Mesendoderm (in vitro differentiated cells): ENCODE data around the gene AIF1.
"Not testable (repeated sequence)": the region's sequence is repeated elsewhere in the genome, so short reads cannot be mapped to it uniquely, and the experiment has no call there.

ENCODE experiments used
- DNase-seq: peaks from one replicate; pipeline ENCODE4 v3.0.0; 2013
- H2AK5ac ChIP-seq: 2 replicates; pipeline ENCODE4 v1.6.1; 2013; ENCODE audit warnings: low read length, inconsistent platforms
- H2BK120ac ChIP-seq: 2 replicates; pipeline ENCODE4 v1.6.1; 2013; ENCODE audit warnings: low read depth, mild to moderate bottlenecking, low read length, moderate library complexity, mixed read lengths
- H2BK15ac ChIP-seq: replicated peaks from 2 replicates; pipeline ENCODE4 v1.6.1; 2013; ENCODE audit warnings: low read depth, mild to moderate bottlenecking, moderate library complexity
- H2BK5ac ChIP-seq: 2 replicates; pipeline ENCODE4 v1.6.1; 2013; ENCODE audit warnings: low read length, inconsistent platforms
- H3K18ac ChIP-seq: 2 replicates; pipeline ENCODE4 v1.6.1; 2013; ENCODE audit warnings: mild to moderate bottlenecking, low read length, mixed read lengths
- H3K23ac ChIP-seq: one replicate; pipeline ENCODE4 v1.6.1; 2013; ENCODE audit warnings: low read length
- H3K27ac ChIP-seq: 2 replicates; pipeline ENCODE4 v1.5.1; 2013; ENCODE audit warnings: low read depth, mild to moderate bottlenecking, inconsistent platforms, low read length, moderate library complexity
- H3K27me3 ChIP-seq: 2 replicates; pipeline ENCODE4 v1.6.1; 2013; ENCODE audit warnings: low read length, control low read depth, mild to moderate bottlenecking, inconsistent platforms; ENCODE audit not compliant: insufficient read depth, poor library complexity
- H3K36me3 ChIP-seq: 2 replicates; pipeline ENCODE4 v1.6.1; 2013; ENCODE audit warnings: low read length, inconsistent platforms; ENCODE audit not compliant: control insufficient read depth, insufficient read depth
- H3K4ac ChIP-seq: one replicate; pipeline ENCODE4 v1.6.1; 2013; ENCODE audit warnings: low read depth, mild to moderate bottlenecking, low read length, moderate library complexity
- H3K4me1 ChIP-seq: 2 replicates; pipeline ENCODE4 v1.6.1; 2013; ENCODE audit warnings: low read depth, low read length, inconsistent platforms; ENCODE audit not compliant: control insufficient read depth
- H3K4me2 ChIP-seq: 2 replicates; pipeline ENCODE4 v1.6.1; 2013; ENCODE audit warnings: low read length
- H3K4me3 ChIP-seq: 2 replicates; pipeline ENCODE4 v1.5.1; 2013; ENCODE audit warnings: mild to moderate bottlenecking, low read length
- H3K56ac ChIP-seq: one replicate; pipeline ENCODE4 v1.6.1; 2013; ENCODE audit warnings: low read length
- H3K79me1 ChIP-seq: 2 replicates; pipeline ENCODE4 v1.6.1; 2013; ENCODE audit warnings: low read length, inconsistent platforms
- H3K79me2 ChIP-seq: 2 replicates; pipeline ENCODE4 v1.6.1; 2013; ENCODE audit warnings: mild to moderate bottlenecking, low read length; ENCODE audit not compliant: control insufficient read depth, insufficient read depth
- H3K9ac ChIP-seq: 2 replicates; pipeline ENCODE4 v1.6.1; 2013; ENCODE audit warnings: low read length, inconsistent platforms
- H4K5ac ChIP-seq: one replicate; pipeline ENCODE4 v1.6.1; 2013; ENCODE audit warnings: low read length
- H4K8ac ChIP-seq: one replicate; pipeline ENCODE4 v1.6.1; 2013; ENCODE audit warnings: low read depth, mild to moderate bottlenecking, control low read depth, low read length, moderate library complexity
- WGBS: extraction: QIAGEN DNeasy Blood & Tissue Kit; methylation state at CpG from one replicate; pipeline ENCODE4 v1.1.7; 2013; ENCODE audit warnings: low lambda C conversion rate, missing lambda C conversion rate; ENCODE audit not compliant: insufficient coverage; ENCODE audit errors: extremely low coverage; 5-methylcytosine and 5-hydroxymethylcytosine counted together

The AIF1 gene

GRCh38 chr6:31586599-31587281 is 28.3 kb upstream of the AIF1 start:
- Histone ChIP-seq H3K4me1 (peaks cover 2% of the 10 kb centered on the region), H3K56ac (no peak overlapping the region), H4K8ac (no peak overlapping the region), H3K79me2 (no peaks in the 10 kb centered on the region), H3K18ac (no peak overlapping the region), H3K9ac (no peak overlapping the region), H3K4me2 (no peak overlapping the region), H2BK5ac (no peak overlapping the region), H2AK5ac (no peak overlapping the region), H2BK15ac (no peak overlapping the region), H3K4ac (no peak overlapping the region), H3K79me1 (no peaks in the 10 kb centered on the region), H3K27ac (no peak overlapping the region), H2BK120ac (no peak overlapping the region), H4K5ac (no peak overlapping the region), H3K4me3 (no peak overlapping the region), H3K27me3 (no peaks in the 10 kb centered on the region), H3K23ac (no peak overlapping the region), H3K36me3 (no peaks in the 10 kb centered on the region)
- no CpG with 5 or more reads among the region's 9 CpGs for WGBS
- DNase-seq: no peak

GRCh38 chr6:31587791-31588777 is 26.9 kb upstream of the AIF1 start:
- H4K8ac ChIP-seq: no peak overlapping the region
- H3K4me2 ChIP-seq: no peak overlapping the region
- no peak overlapping the region for H3K4ac ChIP-seq
- no peaks in the 10 kb centered on the region for H3K79me1 ChIP-seq
- no peak overlapping the region for H3K4me3 ChIP-seq
- no peak overlapping the region for H2BK15ac ChIP-seq
- no peaks in the 10 kb centered on the region for H3K27me3 ChIP-seq
- H3K18ac ChIP-seq: no peak overlapping the region
- no CpG with 5 or more reads among the region's 12 CpGs for WGBS
- no peak overlapping the region for H2AK5ac ChIP-seq
- H3K79me2 ChIP-seq: no peaks in the 10 kb centered on the region
- H3K27ac ChIP-seq: no peak overlapping the region
- H3K9ac ChIP-seq: no peak overlapping the region
- no peak overlapping the region for H2BK120ac ChIP-seq
- H3K56ac ChIP-seq: no peak overlapping the region
- H3K36me3 ChIP-seq: no peaks in the 10 kb centered on the region
- H4K5ac ChIP-seq: no peak overlapping the region
- H3K23ac ChIP-seq: peak overlapping the region; percentile 80
- no peak for DNase-seq
- H3K4me1 ChIP-seq: no peaks in the 10 kb centered on the region
- H2BK5ac ChIP-seq: no peak overlapping the region

GRCh38 chr6:31588871-31589650 is 26.0 kb upstream of the AIF1 start:
- no peak for DNase-seq
- no CpG with 5 or more reads among the region's 9 CpGs for WGBS

GRCh38 chr6:31590691-31591090 is 24.3 kb upstream of the AIF1 start:
- DNase-seq, H3K36me3 ChIP-seq, H3K79me2 ChIP-seq, H2BK15ac ChIP-seq, H2AK5ac ChIP-seq, H3K18ac ChIP-seq, H2BK120ac ChIP-seq, H3K4me3 ChIP-seq, H3K79me1 ChIP-seq, H3K23ac ChIP-seq, H3K4me2 ChIP-seq, H3K27me3 ChIP-seq, H3K4ac ChIP-seq, H3K27ac ChIP-seq, H3K56ac ChIP-seq, H3K9ac ChIP-seq, H4K8ac ChIP-seq, H2BK5ac ChIP-seq, H4K5ac ChIP-seq, H3K4me1 ChIP-seq: not testable (repeated sequence)
- no CpG with 5 or more reads among the region's 5 CpGs for WGBS

More at GRCh38 chr6:31588871-31589650, 26.0 kb upstream of the AIF1 start:
- H2BK5ac ChIP-seq: no peak overlapping the region
- H3K9ac ChIP-seq: no peak overlapping the region
- H3K36me3 ChIP-seq: no peaks in the 10 kb centered on the region
- no peak overlapping the region for H3K18ac ChIP-seq
- no peaks in the 10 kb centered on the region for H3K79me1 ChIP-seq
- H3K27me3 ChIP-seq: no peaks in the 10 kb centered on the region
- no peak overlapping the region for H3K27ac ChIP-seq
- H3K4me3 ChIP-seq: no peak overlapping the region
- no peaks in the 10 kb centered on the region for H3K4me1 ChIP-seq
- H4K8ac ChIP-seq: no peak overlapping the region
- no peak overlapping the region for H2AK5ac ChIP-seq
- no peak overlapping the region for H4K5ac ChIP-seq
- H3K79me2 ChIP-seq: no peaks in the 10 kb centered on the region
- no peak overlapping the region for H2BK15ac ChIP-seq
- H3K4ac ChIP-seq: no peak overlapping the region
- H2BK120ac ChIP-seq: no peak overlapping the region
- no peak overlapping the region for H3K23ac ChIP-seq
- no peak overlapping the region for H3K56ac ChIP-seq
- H3K4me2 ChIP-seq: no peak overlapping the region

GRCh38 chr6:31592396-31592771 is 22.6 kb upstream of the AIF1 start:
- no peaks in the 10 kb centered on the region for H3K36me3 ChIP-seq
- no peak overlapping the region for H4K8ac ChIP-seq
- H3K4me1 ChIP-seq: no peaks in the 10 kb centered on the region
- H3K23ac ChIP-seq: no peak overlapping the region
- H3K79me1 ChIP-seq: no peaks in the 10 kb centered on the region
- H3K79me2 ChIP-seq: no peaks in the 10 kb centered on the region
- H4K5ac ChIP-seq: no peak overlapping the region
- no peak overlapping the region for H3K4ac ChIP-seq
- no peak overlapping the region for H2AK5ac ChIP-seq
- H3K27ac ChIP-seq: no peak overlapping the region
- H2BK5ac ChIP-seq: no peak overlapping the region
- no CpG with 5 or more reads among the region's 7 CpGs for WGBS
- no peak overlapping the region for H2BK120ac ChIP-seq
- H3K9ac ChIP-seq: no peak overlapping the region
- H3K4me2 ChIP-seq: no peak overlapping the region
- no peak for DNase-seq
- H3K27me3 ChIP-seq: no peaks in the 10 kb centered on the region
- H3K18ac ChIP-seq: no peak overlapping the region
- no peak overlapping the region for H2BK15ac ChIP-seq
- no peak overlapping the region for H3K56ac ChIP-seq
- H3K4me3 ChIP-seq: no peak overlapping the region
